RWPE2 (cell line): ENCODE data around the gene LHFPL3.

Experiments
- ATAC-seq: fragments of 200-7000 bp; cut with Tn5 transposase; 3 replicates; pipeline ENCODE4 v1.9.1; 2021; ENCODE audit warnings: low read depth
- DNase-seq: peaks from one replicate; pipeline ENCODE4 v3.0.0-alpha.2; 2020; ENCODE audit warnings: low spot score
- H3K27ac ChIP-seq: fragments of 450-650 bp; 2 replicates; pipeline ENCODE4 v1.5.1; 2017; ENCODE audit warnings: mild to moderate bottlenecking; ENCODE audit not compliant: poor library complexity, severe bottlenecking
- H3K27me3 ChIP-seq: fragments of 250-450 bp; sonication (Bioruptor Pico); 2 replicates; pipeline ENCODE4 v1.5.1; 2021; ENCODE audit warnings: mild to moderate bottlenecking, moderate library complexity; ENCODE audit not compliant: insufficient read depth, poor library complexity, severe bottlenecking
- H3K36me3 ChIP-seq: fragments of 250-450 bp; sonication (Bioruptor Pico); 2 replicates; pipeline ENCODE4 v1.5.1; 2020; ENCODE audit warnings: low read depth, mild to moderate bottlenecking, moderate library complexity
- H3K4me1 ChIP-seq: fragments of 250-450 bp; sonication (Bioruptor Pico); 2 replicates; pipeline ENCODE4 v1.5.1; 2021; ENCODE audit warnings: mild to moderate bottlenecking, moderate library complexity; ENCODE audit not compliant: insufficient read depth, poor library complexity, severe bottlenecking
- H3K4me3 ChIP-seq: fragments of 250-450 bp; sonication (Bioruptor Pico); 2 replicates; pipeline ENCODE4 v1.5.1; 2021; ENCODE audit warnings: mild to moderate bottlenecking, moderate library complexity; ENCODE audit not compliant: severe bottlenecking
- H3K9me3 ChIP-seq: fragments of 250-450 bp; sonication (Bioruptor Pico); 2 replicates; pipeline ENCODE4 v1.5.1; 2021; ENCODE audit warnings: mild to moderate bottlenecking, moderate library complexity; ENCODE audit not compliant: severe bottlenecking
- CTCF ChIP-seq: fragments of 450-650 bp; IDR thresholded peaks from one replicate; pipeline ENCODE4 v1.5.1; 2017; ENCODE audit warnings: mild to moderate bottlenecking, moderate library complexity; ENCODE audit not compliant: poor library complexity, severe bottlenecking

LHFPL3 gene

GRCh38 chr7:104541897-104542296, 213.5 kb downstream of the LHFPL3 start:
- Histone ChIP-seq H3K4me3 (no peak overlapping the region), H3K4me1 (no peaks in the 10 kb centered on the region), H3K9me3 (no peaks in the 10 kb centered on the region), H3K27ac (no peak overlapping the region), H3K27me3 (peaks cover 3% of the 10 kb centered on the region), H3K36me3 (no peaks in the 10 kb centered on the region)
- DNase-seq (no peak), ATAC-seq (no peak)
- TF ChIP-seq CTCF: no peak

DNA sequence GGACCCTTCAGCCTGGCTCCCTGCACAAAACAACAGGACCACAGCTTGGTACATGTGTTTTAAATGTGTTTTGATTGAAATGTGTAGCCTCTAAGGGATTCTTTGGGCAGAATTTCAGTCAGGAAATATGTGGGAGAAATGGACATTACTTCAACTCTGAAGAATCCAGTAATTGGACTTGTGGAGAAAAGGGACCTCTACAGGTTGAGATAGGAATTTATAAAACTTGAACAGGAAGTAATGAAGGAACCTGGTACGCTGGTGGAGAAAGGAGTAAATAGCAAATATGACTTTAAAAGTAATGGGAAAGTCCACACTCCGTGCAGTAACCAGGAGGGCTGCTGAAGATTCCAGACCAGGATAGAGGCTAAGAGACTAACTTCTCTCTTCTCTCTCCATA, 220.5 kb downstream of the LHFPL3 start:
- no peak overlapping the region for H3K27ac ChIP-seq
- no peak for DNase-seq
- TF ChIP-seq CTCF: no peak

GRCh38 chr7:104550362-104550761, 222.0 kb downstream of the LHFPL3 start:
- Histone ChIP-seq H3K9me3 (no peaks in the 10 kb centered on the region), H3K4me3 (no peak overlapping the region), H3K4me1 (no peaks in the 10 kb centered on the region), H3K27me3 (no peaks in the 10 kb centered on the region), H3K36me3 (no peaks in the 10 kb centered on the region), H3K27ac (no peak overlapping the region)
- TF ChIP-seq CTCF: no peak
- DNase-seq (no peak), ATAC-seq (no peak)

More for the DNA sequence above, 220.5 kb downstream of the LHFPL3 start:
- H3K9me3 ChIP-seq: no peaks in the 10 kb centered on the region
- no peaks in the 10 kb centered on the region for H3K27me3 ChIP-seq
- H3K36me3 ChIP-seq: no peaks in the 10 kb centered on the region
- no peak for ATAC-seq
- H3K4me3 ChIP-seq: no peak overlapping the region
- no peaks in the 10 kb centered on the region for H3K4me1 ChIP-seq

GRCh38 chr7:104551226-104551625, 222.8 kb downstream of the LHFPL3 start:
- ATAC-seq: no peak
- Histone ChIP-seq H3K4me3 (no peak overlapping the region), H3K36me3 (no peaks in the 10 kb centered on the region), H3K9me3 (no peaks in the 10 kb centered on the region), H3K27me3 (no peaks in the 10 kb centered on the region), H3K27ac (no peak overlapping the region), H3K4me1 (no peaks in the 10 kb centered on the region)
- DNase-seq: no peak
- TF ChIP-seq CTCF: no peak

DNA sequence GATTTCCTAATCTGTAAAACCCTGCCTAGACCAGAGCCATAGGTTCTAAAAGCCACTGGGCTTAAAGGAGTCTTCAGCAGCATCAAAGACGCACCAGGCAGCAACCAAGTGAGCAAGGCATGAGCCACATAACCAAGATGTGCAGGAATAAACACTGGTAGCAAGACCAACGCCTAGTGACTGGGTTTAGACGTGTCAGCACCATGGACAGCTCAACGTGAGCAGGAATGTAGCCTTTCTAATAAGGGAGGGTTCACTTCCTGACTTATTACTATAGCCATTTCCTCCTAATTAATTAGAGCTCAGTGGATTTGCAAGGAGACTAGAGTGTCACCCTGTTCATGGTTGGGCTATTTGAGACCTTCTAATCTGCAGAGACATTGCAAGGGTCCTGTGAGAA, 223.7 kb downstream of the LHFPL3 start:
- no peaks in the 10 kb centered on the region for H3K27me3 ChIP-seq
- no peak for DNase-seq

More for the DNA sequence above, 223.7 kb downstream of the LHFPL3 start:
- no peak overlapping the region for H3K27ac ChIP-seq
- H3K9me3 ChIP-seq: no peaks in the 10 kb centered on the region
- peak; percentile 67; the same call in 2 of the 3 replicates for ATAC-seq
- no peak for TF ChIP-seq CTCF
- H3K4me1 ChIP-seq: no peaks in the 10 kb centered on the region
- H3K36me3 ChIP-seq: no peaks in the 10 kb centered on the region
- no peak overlapping the region for H3K4me3 ChIP-seq
